HG02571 (cell line): ENCODE data around the gene IZUMO1.
"Not testable (repeated sequence)": the region's sequence is repeated elsewhere in the genome, so short reads cannot be mapped to it uniquely, and the experiment has no call there.

ENCODE experiments used
- ATAC-seq: cut with Tn5 transposase; IDR thresholded peaks from one replicate; pipeline ENCODE4 v1.9.1; 2021; ENCODE audit warnings: mild to moderate bottlenecking, moderate library complexity; ENCODE audit not compliant: unreplicated experiment

The IZUMO1 gene

DNA sequence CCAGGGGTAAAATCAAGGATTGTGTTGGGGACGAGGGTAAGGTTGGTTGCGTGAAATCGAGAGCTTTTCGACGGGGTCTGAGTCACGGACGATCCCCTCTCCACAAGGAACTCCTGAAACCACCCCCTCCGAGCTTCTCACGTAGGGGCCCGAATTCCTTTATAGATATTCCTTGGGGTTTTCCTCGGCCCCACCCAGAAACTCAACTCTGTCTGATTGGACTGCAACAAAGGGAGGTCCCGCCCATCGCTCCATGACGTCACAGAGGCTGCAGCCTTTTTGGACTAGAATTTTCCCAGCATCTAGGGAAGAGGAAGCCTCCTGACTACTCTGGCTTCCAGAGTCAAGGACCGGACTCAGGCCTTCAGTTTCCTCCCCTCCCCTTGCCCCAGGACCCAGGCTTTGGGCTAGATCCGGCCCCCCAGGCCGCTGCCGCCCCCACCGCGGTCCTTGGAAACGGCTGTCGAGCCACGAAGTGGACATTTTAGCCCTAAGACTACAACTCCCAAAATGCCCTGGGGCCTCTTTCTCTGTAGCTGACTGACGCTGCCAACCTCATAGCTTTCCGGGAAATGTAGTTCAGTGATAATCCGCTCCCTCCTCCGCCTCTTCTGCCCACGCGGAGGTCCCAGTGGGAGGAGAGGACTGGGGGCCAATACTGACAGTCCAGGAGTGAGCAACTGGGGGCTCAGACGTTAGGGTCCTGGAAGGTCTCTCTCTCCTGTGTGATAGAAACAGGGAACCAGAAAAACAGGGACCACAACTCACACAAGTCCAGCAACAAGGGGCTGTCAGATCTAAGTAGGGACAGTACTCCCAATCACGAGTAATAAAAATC is at the start of gene IZUMO1:
Gene IZUMO1, minus strand, starts transcription at position 172 of the 838 bp plus-strand sequence. CDS start 1,050 bp downstream, outside the sequence.
- ATAC-seq = no peak

DNA sequence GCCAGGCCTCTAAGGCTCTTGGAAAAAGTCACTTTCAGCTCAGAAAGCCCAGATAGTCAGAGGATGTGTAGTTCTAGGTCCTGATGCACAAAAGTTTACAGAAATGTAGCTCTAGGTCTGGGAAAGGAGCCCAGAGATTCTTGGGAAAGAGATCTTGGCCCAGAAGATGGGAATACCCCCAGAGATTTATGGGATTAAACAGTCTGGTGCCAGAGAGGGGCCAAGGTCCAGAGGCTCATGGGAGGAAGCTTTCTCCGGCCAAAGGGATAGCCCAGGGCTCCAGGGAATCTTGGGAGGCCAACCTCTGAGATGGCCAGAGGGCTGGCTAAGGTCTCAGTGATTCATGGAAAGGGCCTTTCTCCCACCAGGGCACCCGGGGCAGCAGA is 49.0 kb upstream of the IZUMO1 start:
- no peak for ATAC-seq

DNA sequence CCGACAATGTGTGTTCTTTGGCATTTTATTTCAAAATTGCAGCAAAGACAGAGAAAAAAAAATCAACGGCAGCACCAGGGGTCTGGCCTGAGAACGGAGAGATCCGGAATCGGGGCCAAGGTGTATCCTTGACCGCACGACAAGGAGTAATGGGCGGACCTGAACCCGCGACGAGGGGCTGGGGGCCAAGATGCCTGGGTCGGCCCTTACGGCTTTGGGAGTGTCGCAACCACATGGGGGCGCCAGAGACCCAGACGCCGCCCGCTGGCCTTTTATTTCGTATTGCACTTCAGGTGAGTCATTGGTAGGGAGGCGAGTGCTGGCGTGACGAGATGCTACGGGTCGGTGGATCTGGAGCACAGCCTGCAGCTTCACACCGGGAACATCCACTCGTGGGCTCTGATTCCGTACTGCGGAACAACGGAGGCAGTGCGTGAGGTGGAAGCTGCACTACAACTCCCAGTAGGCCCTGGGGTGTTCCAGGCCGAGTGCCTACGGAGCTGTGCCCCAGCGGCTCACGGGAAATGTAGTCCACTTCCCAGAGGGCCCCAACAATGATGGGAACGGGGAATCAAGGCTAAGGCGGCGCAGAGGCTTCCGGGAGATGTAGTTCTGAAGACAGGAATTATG is 48.5 kb upstream of the IZUMO1 start:
- ATAC-seq = peak; percentile 60

DNA sequence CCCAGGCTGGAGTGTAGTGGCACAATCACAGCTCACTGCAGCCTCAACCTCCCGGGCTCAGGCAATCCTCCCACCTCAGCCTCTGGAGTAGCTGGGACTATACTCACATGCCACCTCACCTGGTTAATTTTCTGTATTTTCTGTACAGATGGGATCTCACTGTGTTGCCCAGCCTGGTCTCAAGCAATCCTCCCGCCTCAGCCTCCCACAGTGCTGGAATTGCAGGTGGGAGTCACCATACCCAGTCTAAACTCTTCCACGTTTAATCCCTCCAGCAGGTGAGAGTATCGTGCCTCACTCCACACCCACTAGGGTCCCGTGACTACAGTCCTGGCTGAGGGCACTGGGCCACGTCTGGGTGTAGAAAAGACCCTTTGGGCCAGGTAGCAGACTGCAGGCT is 47.6 kb upstream of the IZUMO1 start:
- ATAC-seq = no peak

DNA sequence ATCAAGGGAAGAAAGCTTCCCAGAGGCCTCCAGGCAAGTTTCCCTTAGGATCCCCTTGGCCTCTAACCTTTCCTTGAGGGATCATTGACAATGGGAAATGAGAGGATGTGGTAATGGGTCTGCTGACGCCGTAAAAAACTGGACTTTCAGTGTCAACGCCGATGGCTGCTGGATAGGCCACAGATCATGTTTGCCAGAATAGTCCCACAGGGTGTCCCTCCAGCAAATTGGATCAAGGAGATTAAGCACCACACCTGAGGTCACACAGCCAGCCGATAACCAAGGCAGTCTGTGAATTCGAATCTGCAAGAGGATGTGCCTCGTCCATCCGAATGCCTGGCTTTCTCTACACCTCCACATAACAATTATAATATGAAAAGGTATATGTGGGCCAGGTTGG is 46.6 kb upstream of the IZUMO1 start:
- no peak for ATAC-seq

DNA sequence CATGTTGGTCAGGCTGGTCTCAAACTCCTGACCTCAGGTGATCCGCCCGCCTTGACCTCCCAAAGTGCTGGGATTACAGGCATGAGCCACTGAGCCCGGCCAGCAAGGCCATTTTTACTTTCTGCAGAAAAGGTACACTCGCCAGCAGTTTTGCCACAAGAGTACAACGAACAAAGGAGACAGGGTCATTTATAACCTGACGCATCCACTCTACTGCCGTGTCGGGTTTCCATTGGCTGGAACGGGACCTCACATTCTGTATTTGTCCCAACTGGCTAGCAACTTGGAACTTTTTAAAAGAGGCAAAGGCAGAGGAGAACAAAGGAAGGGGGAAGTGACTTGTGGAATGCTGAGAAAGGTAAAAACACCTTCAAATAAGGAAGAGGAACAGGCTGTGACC is 40.6 kb upstream of the IZUMO1 start:
- not testable (repeated sequence) for ATAC-seq

DNA sequence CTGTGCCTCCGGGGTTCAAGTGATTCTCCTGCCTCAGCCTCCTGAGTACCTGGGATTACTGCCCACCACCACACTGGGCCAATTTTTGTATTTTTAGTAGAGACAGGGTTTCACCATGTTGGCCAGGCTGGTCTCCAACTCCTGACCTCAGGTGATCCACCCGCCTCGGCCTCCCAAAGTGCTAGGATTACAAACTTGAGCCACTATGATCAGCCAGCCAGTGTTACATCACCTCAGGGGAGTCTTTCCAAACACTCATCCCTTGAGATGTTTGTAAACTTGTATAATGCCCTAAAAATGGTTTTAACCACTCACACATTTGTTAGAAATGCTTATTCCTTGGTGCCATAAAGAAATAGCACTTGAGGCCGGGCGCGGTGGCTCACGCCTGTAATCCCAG is 39.7 kb upstream of the IZUMO1 start:
- ATAC-seq = not testable (repeated sequence)

DNA sequence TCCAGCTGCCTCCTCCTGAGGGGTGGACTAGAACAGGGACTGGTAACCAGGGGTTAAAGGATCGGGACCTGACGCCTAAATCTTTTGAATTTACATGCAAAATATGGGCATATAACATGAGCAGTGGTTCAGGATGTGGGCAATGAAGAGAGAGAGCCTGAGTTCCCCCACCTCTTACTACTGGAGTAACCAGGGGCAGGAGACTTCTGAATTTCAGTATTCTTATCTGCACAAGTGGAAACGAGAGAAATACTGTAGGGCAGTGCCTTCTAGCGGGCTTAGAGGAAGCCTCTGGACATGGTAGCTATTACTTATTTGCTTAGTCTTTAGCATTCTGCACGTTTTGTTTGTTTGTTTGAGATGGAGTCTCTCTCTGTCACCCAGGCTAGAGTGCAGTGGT is 37.8 kb upstream of the IZUMO1 start:
- ATAC-seq = no peak

DNA sequence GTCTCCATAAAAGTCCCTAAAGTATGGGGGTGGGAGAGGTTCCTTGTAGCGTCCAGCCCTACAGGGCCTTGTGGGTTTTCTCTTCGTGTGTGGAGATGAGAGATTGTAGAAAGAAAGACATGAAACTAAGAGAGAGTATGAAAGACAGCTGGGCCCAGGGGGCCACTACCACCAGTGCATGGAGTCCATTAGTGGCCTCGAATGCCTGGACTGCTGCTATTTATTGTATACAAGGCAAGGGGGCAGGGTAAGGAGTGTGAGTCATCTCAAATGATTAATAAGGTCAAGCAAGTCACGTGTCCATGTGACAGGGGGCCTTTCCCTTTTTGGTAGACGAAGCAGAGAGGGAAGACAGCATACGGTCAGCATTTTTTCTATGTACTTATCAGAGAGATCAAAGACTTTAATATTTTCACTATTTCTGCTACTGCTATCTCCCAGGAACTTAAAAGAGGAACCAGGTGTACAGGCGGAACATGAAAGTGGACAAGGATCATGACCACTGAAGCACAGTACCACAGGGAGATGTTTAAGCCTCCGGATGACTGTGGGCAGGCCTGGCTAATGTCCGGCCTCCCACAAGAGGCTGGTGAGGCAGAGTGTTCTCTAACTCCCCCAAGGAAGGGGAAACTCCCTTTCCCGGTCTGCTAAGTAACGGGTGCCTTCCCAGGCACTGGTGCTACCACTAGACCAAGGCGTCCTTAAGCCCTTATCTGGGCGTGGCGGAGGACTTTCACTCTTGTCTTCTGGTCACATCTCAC is 34.1 kb upstream of the IZUMO1 start:
- ATAC-seq = no peak

DNA sequence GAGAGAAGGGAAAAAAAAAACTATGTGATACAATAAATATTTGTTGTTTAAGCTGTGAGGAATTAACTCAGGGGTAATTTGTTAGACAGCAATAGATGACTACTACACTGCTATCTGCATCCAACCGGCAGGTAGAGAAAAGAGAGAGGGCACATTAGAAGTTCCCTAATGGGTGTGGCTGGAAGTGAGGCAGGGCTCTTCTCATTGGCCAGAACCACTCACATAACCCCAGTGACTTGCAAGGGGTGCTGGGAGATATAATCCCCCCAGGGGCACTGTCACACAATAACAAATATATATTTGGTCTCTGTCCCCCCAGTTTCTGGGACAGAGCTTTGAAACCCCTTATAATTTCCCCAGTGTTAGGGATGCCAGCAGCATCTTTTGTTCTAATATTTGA is 32.9 kb upstream of the IZUMO1 start:
- ATAC-seq = no peak

DNA sequence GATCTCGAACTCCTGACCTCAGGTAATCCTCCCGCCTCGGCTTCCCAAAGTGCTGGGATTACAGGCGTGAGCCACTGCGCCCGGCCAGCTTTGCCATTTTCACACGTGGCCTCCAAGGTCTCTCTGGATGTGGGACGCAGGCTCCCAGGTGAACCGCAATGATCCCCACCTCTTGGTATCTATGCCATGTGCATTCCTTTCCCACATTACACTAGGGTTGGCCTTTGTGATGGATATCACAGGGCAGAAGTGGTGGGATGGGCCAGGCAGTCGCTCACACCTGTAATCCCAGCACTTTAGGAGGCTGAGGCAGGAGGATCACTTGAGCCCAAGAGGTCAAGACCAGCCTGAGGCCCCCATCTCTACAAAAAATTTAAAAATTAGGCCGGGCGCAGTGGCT is 31.0 kb upstream of the IZUMO1 start:
- no peak for ATAC-seq

DNA sequence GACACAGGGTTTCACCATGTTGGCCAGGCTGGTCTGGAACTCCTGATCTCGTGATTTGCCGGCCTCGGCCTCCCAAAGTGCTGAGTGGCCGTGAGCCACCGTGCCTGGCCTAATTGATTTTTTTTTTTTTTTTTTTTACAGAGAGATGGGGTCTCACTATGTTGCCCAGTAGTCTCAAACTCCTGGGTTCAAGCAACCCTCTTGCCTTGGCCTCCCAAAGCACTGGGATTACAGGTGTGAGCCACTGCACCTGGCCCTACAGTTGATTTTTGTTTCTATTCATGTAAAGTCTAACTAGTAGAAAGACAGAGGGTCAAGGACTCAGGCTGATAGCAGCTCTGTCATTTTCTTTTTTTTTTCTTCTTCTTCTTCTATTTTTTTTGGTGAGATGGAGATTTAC is 30.4 kb upstream of the IZUMO1 start:
- ATAC-seq = no peak

DNA sequence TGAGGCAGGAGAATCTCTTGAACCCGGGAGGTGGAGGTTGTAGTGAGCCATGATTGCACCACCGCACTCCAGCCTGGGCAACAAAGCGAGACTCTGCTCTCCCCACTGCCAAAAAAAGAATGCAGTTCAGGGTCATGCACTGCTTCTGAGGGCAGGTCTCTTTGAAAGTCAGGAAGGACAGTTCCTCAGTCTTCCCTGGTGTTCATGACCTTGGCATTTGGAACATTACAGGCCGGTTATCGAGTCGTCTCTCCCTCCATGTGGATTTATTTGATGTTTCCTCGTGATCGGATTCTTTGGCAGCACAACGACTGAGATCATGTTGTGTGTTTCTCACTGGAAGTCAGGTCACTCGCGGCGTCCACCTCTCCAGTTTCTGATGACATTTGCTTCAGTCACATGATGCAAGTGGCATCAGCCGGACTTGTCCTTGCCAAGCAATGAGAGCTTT is 25.8 kb upstream of the IZUMO1 start:
- ATAC-seq = no peak

DNA sequence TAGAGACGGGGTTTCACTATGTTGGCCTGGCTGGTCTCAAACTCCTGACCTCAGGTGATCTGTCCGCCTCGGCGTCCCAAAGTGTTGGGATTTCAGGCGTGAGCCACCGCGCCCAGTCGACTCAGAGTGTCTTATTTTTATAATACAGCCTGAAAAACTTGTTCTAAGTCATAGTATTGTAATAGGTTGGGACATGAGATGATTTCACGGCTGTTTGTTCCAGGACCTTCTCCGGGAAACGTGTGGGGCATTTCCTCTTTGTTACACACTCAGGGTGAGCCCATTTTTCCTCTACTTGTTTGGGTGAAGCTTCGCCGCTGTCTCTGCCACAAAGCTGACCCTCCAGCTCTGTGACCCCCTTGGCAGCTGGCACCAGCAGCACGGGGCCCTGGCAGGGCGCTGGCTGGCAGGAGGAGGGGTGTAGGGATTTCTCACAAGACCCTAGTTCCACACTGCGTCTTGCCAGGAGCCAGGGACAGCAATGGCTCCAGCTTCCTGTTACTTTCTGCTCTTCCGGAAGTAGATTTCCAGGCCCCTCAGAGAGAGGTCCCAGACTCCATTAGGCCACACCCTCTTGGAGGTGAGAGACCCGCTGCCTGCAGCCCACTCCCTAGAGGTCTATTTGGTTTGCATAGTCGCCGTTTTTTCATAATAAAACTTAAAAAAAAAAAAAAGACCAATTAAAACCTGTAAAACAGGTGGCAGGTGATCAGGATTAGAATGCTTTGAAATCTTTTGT is 24.2 kb upstream of the IZUMO1 start:
- ATAC-seq = no peak

DNA sequence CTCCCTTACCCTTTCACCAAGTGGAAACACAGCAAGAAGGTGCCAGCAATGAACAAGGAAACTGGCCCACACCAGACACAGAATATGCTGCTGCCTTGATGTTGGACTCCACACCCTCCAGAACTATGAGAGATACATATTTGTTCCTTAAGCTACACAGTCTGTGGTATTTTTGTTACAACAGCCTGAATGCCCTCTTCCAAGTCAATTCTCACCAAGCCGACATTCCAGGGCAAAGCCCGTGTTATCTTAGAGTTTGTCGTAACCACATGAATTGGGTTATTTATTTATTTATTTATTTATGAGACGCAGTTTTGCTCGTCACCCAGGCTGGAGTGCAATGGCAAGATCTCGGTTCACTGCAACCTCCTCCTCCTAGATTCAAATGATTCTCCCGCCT is 23.6 kb upstream of the IZUMO1 start:
- ATAC-seq = no peak

DNA sequence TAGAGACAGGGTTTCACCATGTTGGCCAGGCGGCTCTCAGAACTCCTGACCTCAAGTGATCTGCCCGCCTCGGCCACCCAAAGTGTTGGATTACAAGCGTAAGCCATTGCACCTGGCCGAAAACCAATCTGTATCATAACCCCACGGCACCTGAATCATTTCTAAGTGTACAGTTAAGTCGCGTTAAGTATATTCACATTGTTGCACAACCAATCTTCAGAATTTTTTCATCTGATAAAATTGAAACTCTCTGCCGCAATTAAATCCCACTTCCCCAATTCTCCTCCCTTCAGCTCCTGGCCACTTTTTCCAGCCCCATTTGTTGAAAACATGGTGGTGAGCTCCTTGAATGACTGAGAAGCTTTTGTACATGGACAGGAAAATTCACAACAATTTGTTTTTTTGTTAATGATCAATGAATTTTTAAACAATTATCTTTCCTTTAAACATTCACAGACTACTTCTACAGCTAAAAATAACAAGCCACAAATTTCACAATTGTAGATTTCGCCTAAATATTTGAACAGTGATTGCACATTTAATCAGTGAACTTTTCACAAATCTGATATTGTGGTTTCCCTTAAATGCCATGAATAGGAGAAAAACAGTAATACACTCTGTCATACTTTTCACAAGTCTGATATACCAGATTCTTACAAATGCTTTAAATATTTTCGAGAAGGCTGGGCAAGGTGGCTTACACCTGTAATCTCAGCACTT is 22.4 kb upstream of the IZUMO1 start:
- no peak for ATAC-seq

DNA sequence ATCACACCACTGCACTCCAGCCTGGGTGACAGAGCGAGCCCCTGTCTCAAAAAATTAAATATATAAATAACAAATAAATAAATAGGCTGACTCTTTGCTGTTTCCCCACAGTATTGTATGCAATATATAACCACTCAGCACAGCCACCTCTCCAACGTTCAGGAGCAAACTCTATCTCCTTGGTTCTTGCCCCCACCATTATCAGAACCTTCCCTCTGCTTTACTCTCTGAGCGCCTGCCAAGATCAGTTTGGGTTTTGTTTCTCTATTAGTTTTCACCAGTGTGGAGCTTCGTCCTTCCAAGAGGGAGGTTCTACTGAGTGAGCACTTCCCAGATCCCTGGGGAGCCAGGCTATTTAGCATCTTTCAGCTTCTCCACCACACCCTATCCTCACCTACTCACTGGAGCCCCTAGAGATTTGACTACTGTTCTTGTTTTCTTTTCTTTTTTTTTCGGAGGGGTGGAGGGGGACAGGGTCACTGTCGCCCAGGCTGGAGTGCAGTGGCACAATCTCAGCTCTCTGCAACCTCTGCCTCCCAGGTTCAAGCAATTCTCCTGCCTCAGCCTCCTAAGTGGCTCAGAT is 21.6 kb upstream of the IZUMO1 start:
- ATAC-seq = not testable (repeated sequence)

DNA sequence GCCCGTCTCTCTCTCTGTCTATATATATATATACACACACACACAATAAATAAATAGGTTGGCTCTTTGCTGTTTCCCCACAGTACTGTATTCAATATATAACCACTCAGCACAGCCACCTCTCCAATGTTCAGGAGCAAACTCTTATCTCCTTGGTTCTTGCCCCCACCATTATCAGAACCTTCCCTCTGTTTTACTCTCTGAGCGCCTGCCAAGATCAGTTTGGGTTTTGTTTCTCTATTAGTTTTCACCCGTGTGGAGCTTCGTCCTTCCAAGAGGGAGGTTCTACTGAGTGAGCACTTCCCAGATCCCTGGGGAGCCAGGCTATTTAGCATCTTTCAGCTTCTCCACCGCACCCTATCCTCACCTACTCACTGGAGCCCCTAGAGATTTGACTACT is 19.1 kb upstream of the IZUMO1 start:
- not testable (repeated sequence) for ATAC-seq

DNA sequence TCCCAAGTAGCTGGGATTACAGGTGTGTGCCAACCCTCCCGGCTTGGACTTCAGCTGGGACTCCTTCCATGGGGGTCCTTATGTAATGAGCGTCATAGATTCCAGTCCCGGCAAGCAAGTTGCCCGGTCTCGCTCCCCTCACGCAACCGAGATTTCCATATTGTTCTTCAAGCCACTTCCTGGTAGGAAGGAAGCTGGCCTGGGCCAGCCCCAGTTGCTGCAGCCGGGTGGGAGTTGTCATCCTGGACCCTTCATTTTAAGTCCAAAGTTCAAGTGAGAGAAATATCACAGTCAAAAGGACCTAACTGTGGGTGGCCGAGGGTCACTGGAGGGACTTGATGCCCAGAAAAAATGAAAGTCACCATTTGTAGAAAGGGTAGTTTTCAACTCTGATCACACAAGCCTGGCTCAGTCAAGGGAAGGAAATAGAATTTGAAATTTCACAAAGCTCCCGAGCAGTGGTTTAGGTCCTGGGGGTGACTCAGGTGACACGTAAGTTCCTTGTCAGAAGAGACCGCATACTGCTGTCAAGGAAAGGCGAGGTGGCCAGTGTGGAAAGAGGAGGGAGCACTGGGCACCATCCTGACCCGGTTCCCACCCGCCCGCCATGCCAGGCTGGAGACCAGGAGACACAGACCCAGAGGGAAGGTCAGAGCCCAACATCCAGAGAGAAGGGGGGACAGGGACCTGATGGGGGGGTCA is 13.9 kb upstream of the IZUMO1 start:
- ATAC-seq = no peak
